Lung (tissue), 12 donors: Measurements from ENCODE around the gene CCNJ. TPM values are rescaled to one million over a fixed set of nuclear protein-coding genes. Genes with fewer than 3 reads are reported as not detected.
A peak's percentile ranks its signal among the peaks of the same experiment; 100 is the strongest.

Experiments
- ATAC-seq: fragments of 200-7000 bp; cut with Tn5 transposase; one replicate; pipeline ENCODE4 v1.9.1; 2020; ENCODE audit warnings: moderate number of reproducible peaks; ENCODE audit not compliant: insufficient read depth, low FRiP score
- DNase-seq, 3 donors: peaks; one replicate each; pipeline ENCODE4 v3.0.0-alpha.2; 2013 to 2017
- H3K27ac ChIP-seq, 2 donors: one replicate each; pipeline ENCODE4 v1.5.1; 2013; ENCODE audit warnings: mild to moderate bottlenecking in 2 of 2, moderate library complexity in 2 of 2, control low read depth in 1 of 2, inconsistent platforms in 1 of 2, low read depth in 1 of 2, low read length in 1 of 2
- H3K27me3 ChIP-seq, 3 donors: one replicate each; pipeline ENCODE4 v1.5.1; 2013; ENCODE audit warnings: low read length in 2 of 3; ENCODE audit not compliant: control insufficient read depth in 3 of 3, insufficient read depth in 3 of 3
- H3K36me3 ChIP-seq, 4 donors: one replicate each; pipeline ENCODE4 v1.5.1; 2013; ENCODE audit warnings: low read length in 4 of 4, mild to moderate bottlenecking in 1 of 4, moderate library complexity in 1 of 4; ENCODE audit not compliant: control insufficient read depth in 4 of 4, insufficient read depth in 4 of 4
- H3K4me1 ChIP-seq, 5 donors: one replicate each; pipeline ENCODE4 v1.5.1; 2013; ENCODE audit warnings: low read length in 5 of 5, mild to moderate bottlenecking in 2 of 5, moderate library complexity in 1 of 5; ENCODE audit not compliant: control insufficient read depth in 5 of 5, insufficient read depth in 5 of 5
- H3K4me3 ChIP-seq: one replicate; pipeline ENCODE4 v1.5.1; 2013; ENCODE audit warnings: mild to moderate bottlenecking, control low read depth, moderate library complexity
- H3K9ac ChIP-seq, 2 donors: one replicate each; pipeline ENCODE4 v1.5.1; 2013; ENCODE audit warnings: low read length in 2 of 2, control low read depth in 1 of 2; ENCODE audit not compliant: insufficient read depth in 1 of 2
- H3K9me3 ChIP-seq, 4 donors: one replicate each; pipeline ENCODE4 v1.5.1; 2013; ENCODE audit warnings: low read length in 3 of 4, mild to moderate bottlenecking in 1 of 4, moderate library complexity in 1 of 4; ENCODE audit not compliant: control insufficient read depth in 4 of 4, insufficient read depth in 3 of 4
- WGBS, 2 donors: extraction: QIAGEN DNeasy Blood & Tissue Kit; methylation state at CpG; one replicate each; pipeline ENCODE4 v1.1.7; 2013; 5-methylcytosine and 5-hydroxymethylcytosine counted together
- polyA plus RNA-seq, 2 donors: library from polyadenylated mRNA; stranded (reverse); fragments of 200-250 nt; gene quantifications; one replicate each; pipeline ENCODE4 v1.2.1, GENCODE V29; 2013
- total RNA-seq, 2 donors: library from RNA; depleted of rRNA in 1 of 2; stranded (reverse); fragments of >200 nt in 1 of 2; gene quantifications; one replicate each; pipeline ENCODE4 v1.2.1, GENCODE V29; 2014 to 2021
- TF ChIP-seq, protein P1 (sequence below): IDR thresholded peaks from 2 replicates; pipeline ENCODE4 v1.5.1; 2012; ENCODE audit warnings: mild to moderate bottlenecking; ENCODE audit errors: control extremely low read depth, extremely low read depth
- donor health status: control.
- donor health status: control.
- donor health status: Bipolar disorder and iron deficiency.
- donor health status: healthy.
- donor health status: DM: yes; HTN: yes; CAD: no.

The CCNJ gene
- total and polyA plus RNA-seq, 4 donors: 2.4 to 9.0 (median 5.8) TPM

DNA sequence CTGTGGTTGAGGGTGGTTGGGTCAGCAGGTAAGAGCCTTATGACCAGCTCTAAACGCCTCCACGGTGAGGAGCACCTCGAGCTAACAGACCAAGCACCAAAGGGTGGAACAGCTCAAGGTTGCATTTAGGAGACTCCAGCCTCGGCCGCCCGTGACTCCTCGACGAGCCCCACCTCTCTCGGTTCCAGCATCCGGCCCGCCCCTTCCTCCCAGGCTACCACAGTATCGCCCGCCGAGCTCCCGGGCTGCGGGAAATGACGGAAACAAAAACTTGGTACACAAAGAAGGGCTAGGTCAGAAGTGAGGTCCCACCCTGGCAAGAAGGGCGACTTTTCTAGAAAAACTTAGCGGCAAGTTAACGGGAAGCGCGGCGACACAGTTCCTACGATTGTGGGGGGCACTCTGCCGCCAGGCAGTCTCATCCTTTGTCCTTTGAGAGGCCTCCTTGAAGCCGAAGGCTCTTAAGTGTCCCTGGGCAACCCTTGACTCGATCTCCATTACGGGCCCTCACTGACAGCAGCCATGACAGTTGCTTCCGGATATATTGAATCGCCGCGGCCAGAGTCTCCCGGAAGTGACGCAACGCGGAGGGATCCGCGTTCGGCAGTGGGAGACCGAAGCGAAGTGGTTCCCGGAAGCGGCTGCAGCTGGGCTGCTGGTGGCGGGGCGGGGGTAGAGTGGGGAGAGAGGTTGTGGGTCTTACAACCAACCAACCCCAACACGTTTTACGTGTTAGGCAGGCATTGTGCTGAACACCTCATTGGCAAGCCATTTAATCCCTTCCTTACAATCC lies 46.5 kb downstream of the CCNJ start:
- peak overlapping the region; percentile 89 to 99 for H3K27ac ChIP-seq
- H3K36me3 ChIP-seq: peaks cover 0 to 2% (median 0%) of the 10 kb centered on the region in 4 donors
- DNase-seq (peak; percentile 97 to 98 (median 97)), ATAC-seq (peak; percentile 94)
- H3K9ac ChIP-seq: peak overlapping the region; percentile 67 to 69
- TF ChIP-seq, protein P1, sequence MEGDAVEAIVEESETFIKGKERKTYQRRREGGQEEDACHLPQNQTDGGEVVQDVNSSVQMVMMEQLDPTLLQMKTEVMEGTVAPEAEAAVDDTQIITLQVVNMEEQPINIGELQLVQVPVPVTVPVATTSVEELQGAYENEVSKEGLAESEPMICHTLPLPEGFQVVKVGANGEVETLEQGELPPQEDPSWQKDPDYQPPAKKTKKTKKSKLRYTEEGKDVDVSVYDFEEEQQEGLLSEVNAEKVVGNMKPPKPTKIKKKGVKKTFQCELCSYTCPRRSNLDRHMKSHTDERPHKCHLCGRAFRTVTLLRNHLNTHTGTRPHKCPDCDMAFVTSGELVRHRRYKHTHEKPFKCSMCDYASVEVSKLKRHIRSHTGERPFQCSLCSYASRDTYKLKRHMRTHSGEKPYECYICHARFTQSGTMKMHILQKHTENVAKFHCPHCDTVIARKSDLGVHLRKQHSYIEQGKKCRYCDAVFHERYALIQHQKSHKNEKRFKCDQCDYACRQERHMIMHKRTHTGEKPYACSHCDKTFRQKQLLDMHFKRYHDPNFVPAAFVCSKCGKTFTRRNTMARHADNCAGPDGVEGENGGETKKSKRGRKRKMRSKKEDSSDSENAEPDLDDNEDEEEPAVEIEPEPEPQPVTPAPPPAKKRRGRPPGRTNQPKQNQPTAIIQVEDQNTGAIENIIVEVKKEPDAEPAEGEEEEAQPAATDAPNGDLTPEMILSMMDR: no peak
- H3K4me3 ChIP-seq: peak overlapping the region; percentile 82
- WGBS, 2 donors: 2% methylated on average over 47 of the region's 47 CpGs
- H3K4me1 ChIP-seq: no peaks in the 10 kb centered on the region
- peaks cover 0 to 13% (median 3%) of the 10 kb centered on the region in 4 donors for H3K9me3 ChIP-seq
- peaks cover 3 to 30% (median 25%) of the 10 kb centered on the region in 3 donors for H3K27me3 ChIP-seq

DNA sequence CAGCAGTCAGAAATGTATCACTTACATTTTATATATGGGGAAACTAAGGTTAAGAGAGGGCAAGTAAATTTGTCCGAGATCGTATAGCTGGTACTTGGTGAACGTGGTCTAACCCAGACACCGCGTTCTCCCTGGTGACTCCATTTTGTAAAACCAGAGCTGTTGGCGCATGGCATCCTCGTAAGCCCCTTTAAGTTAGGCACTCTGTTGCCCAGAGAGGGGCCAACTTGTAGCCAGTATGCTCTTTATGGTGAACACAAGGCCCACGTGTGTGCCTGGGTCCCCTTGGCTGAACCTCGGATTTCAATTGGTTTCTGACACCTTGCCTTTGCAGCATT lies 47.0 kb downstream of the CCNJ start:
- no peak for DNase-seq
- Histone ChIP-seq H3K9ac (peak overlapping the region in 1 of 2 donors; percentile 8), H3K4me1 (no peaks in the 10 kb centered on the region), H3K27me3 (peaks cover 3 to 34% (median 29%) of the 10 kb centered on the region in 3 donors), H3K9me3 (peaks cover 0 to 13% (median 3%) of the 10 kb centered on the region in 4 donors), H3K4me3 (peak overlapping the region; percentile 82), H3K27ac (peak overlapping the region; percentile 89 to 99), H3K36me3 (peaks cover 0 to 2% (median 0%) of the 10 kb centered on the region in 4 donors)
- TF ChIP-seq, protein P1: no peak
- no peak for ATAC-seq
- 79 to 81% methylated on average over 9 of the region's 9 CpGs for WGBS, 2 donors

DNA sequence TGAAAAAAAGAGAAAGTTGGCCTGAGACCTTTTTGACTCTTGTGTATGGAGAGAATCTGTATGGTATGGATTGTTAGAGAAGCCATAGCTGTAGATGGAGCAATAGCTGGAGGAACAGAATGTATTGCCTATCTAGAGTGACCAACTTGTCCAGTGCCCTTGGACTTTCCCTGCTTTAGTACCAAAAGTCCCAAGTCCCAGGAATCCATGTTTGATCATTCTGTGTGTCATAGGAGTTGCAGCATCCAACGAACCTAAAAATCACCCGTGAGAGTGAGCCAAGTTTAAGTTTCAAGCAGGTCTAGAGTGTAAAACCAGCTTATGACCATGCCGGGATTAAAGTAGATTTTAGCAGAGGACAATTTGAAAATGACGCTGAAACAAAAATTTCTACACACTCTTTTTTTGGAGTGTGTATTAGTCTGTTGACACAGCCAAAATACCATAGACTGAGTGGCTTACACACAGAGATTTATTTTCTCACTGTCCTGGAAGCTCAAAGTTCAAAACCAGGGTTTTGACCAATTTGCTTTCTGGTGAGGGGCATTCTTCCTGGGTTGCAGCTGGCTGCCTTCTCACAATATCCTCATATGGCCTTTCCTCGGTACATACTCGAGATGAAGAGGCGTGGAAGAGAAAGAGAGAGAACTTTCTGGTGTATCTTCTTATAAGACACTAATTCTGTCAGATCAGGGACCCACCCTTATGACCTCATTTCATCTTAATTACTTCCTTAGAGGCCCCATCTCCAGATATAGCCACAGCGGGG lies 49.8 kb downstream of the CCNJ start:
- DNase-seq (no peak), ATAC-seq (no peak)
- Histone ChIP-seq H3K4me1 (no peaks in the 10 kb centered on the region), H3K9ac (no peak overlapping the region), H3K27ac (no peak overlapping the region), H3K36me3 (peaks cover 0 to 2% (median 0%) of the 10 kb centered on the region in 4 donors), H3K9me3 (peaks cover 0 to 17% (median 3%) of the 10 kb centered on the region in 4 donors), H3K4me3 (no peak overlapping the region), H3K27me3 (peaks cover 9 to 56% (median 43%) of the 10 kb centered on the region in 3 donors)
- TF ChIP-seq, protein P1: no peak
- 82 to 92% methylated on average over 8 of the region's 8 CpGs for WGBS, 2 donors
